Measurements from ENCODE around the gene AK9. TPM values are rescaled to one million over a fixed set of nuclear protein-coding genes. Genes with fewer than 3 reads are reported as not detected.

The AK9 gene
- total and polyA plus RNA-seq, 4 donors, result 1.1 to 5.3 (median 3.8) TPM

- WGBS, result 63% methylated on average over 4 of the region's 4 CpGs
- Histone ChIP-seq H3K27me3 (ENCODE audit: control insufficient read depth in 4 of 4, insufficient read depth in 4 of 4, low read length in 3 of 4) (no peaks in the 10 kb centered on the region), H3K27ac (ENCODE audit: low read depth in 1 of 2, low read length in 2 of 2) (no peak overlapping the region), H3K36me3 (ENCODE audit: control insufficient read depth in 4 of 4, insufficient read depth in 3 of 4, low read depth in 1 of 4, low read length in 3 of 4) (peaks cover 0 to 4% (median 0%) of the 10 kb centered on the region in 4 donors), H3K9me3 (ENCODE audit: control insufficient read depth in 4 of 4, low read length in 3 of 4) (no peaks in the 10 kb centered on the region), H3K4me3 (ENCODE audit: low read depth in 1 of 3, low read length in 3 of 3) (no peak overlapping the region), H3K4me1 (ENCODE audit: control insufficient read depth in 4 of 4, insufficient read depth in 4 of 4, low read length in 3 of 4) (peaks cover 0 to 10% (median 8%) of the 10 kb centered on the region in 4 donors), H3K9ac (ENCODE audit: low read depth in 1 of 2, low read length in 2 of 2) (no peak overlapping the region)
- DNase-seq (ENCODE audit: low spot score), result no peak
- TF ChIP-seq RAD21 (IDR thresholded peaks at IDR 0.05) (no peak), RXRA (IDR thresholded peaks at IDR 0.05) (no peak), EGR1 (IDR thresholded peaks at IDR 0.05; ENCODE audit: low read depth in 2 of 2) (no peak), NR2F2 (IDR thresholded peaks at IDR 0.05) (no peak), HNF4G (IDR thresholded peaks at IDR 0.05) (no peak), MAX (IDR thresholded peaks at IDR 0.05) (no peak), TAF1 (conservative IDR thresholded peaks at IDR 0.05) (no peak), CTCF (IDR thresholded peaks at IDR 0.05; ENCODE audit: low read depth, low read length, missing input control) (no peak), FOXA2 (IDR thresholded peaks at IDR 0.05) (no peak), ATF3 (IDR thresholded peaks at IDR 0.05) (no peak), REST (IDR thresholded peaks at IDR 0.05) (no peak)
These were observed 4.5 kb upstream of the AK9 start for GRCh38 chr6:109695468-109695867.

GRCh38 chr6:109693111-109693510 is 2.1 kb upstream of the AK9 start:
- TF ChIP-seq NR2F2 (IDR thresholded peaks at IDR 0.05) (no peak), TAF1 (conservative IDR thresholded peaks at IDR 0.05) (no peak), GABPA (IDR thresholded peaks at IDR 0.05 in 1 of 2, conservative IDR thresholded peaks at IDR 0.05 in 1 of 2) (no peak), SP1 (IDR thresholded peaks at IDR 0.05) (no peak), HNF4A (conservative IDR thresholded peaks at IDR 0.05) (no peak), FOXA1 (IDR thresholded peaks at IDR 0.05) (no peak), YY1 (IDR thresholded peaks at IDR 0.05) (no peak)
- H3K9ac ChIP-seq (ENCODE audit: low read depth in 1 of 2, low read length in 2 of 2), result no peak overlapping the region
- H3K4me3 ChIP-seq (ENCODE audit: low read depth in 1 of 3, low read length in 3 of 3), result no peak overlapping the region

More at GRCh38 chr6:109693111-109693510, 2.1 kb upstream of the AK9 start:
- DNase-seq (ENCODE audit: low spot score), result no peak
- H3K9me3 ChIP-seq (ENCODE audit: control insufficient read depth in 4 of 4, low read length in 3 of 4), result no peaks in the 10 kb centered on the region
- H3K27ac ChIP-seq (ENCODE audit: low read depth in 1 of 2, low read length in 2 of 2), result no peak overlapping the region
- no peaks in the 10 kb centered on the region for H3K27me3 ChIP-seq (ENCODE audit: control insufficient read depth in 4 of 4, insufficient read depth in 4 of 4, low read length in 3 of 4)
- peaks cover 0 to 14% (median 13%) of the 10 kb centered on the region in 4 donors for H3K4me1 ChIP-seq (ENCODE audit: control insufficient read depth in 4 of 4, insufficient read depth in 4 of 4, low read length in 3 of 4)
- H3K36me3 ChIP-seq (ENCODE audit: control insufficient read depth in 4 of 4, insufficient read depth in 3 of 4, low read depth in 1 of 4, low read length in 3 of 4), result peaks cover 0 to 4% (median 0%) of the 10 kb centered on the region in 4 donors
